Sigmoid colon (tissue), 4 donors: ENCODE results near the gene FHL2.

Source experiments
- CTCF ChIP-seq, 4 experiments: fragments of 450-650 bp in 3 of 4; fragments of 200-600 bp in 1 of 4; IDR thresholded peaks; one replicate each; pipeline ENCODE4 v1.5.1; 2016 to 2019; ENCODE audit warnings: antibody characterized with exemption in 4 of 4, mild to moderate bottlenecking in 3 of 4, moderate library complexity in 2 of 4
- EP300 ChIP-seq, 4 donors: sonication (generic); formaldehyde crosslinking; IDR thresholded peaks; one replicate each; pipeline ENCODE4 v1.6.1; 2017; ENCODE audit warnings: antibody characterized with exemption in 4 of 4
- POLR2A ChIP-seq, 2 donors: fragments of 450-650 bp; IDR thresholded peaks; one replicate each; pipeline ENCODE4 v1.6.1; 2016; ENCODE audit warnings: antibody characterized with exemption in 2 of 2, mild to moderate bottlenecking in 2 of 2, moderate library complexity in 2 of 2
- POLR2AphosphoS5 ChIP-seq, 4 donors: sonication (generic); formaldehyde crosslinking; IDR thresholded peaks; one replicate each; pipeline ENCODE4 v1.6.1; 2017; ENCODE audit warnings: antibody characterized with exemption in 4 of 4

- no peak for TF ChIP-seq POLR2AphosphoS5 (IDR thresholded peaks at IDR 0.05)
- no peak for TF ChIP-seq CTCF (IDR thresholded peaks at IDR 0.05)
- no peak for TF ChIP-seq POLR2A (IDR thresholded peaks at IDR 0.05)
- no peak for TF ChIP-seq EP300 (IDR thresholded peaks at IDR 0.05)
These were observed 13.0 kb upstream of the FHL2 start for GRCh38 chr2:105411720-105412407.
